PC-3 (cell line): ENCODE results near the gene ZNF488.

ENCODE experiments used
- EZH2 ChIP-seq: fragments of 300-600 bp; sonication (generic); IDR thresholded peaks from one replicate; pipeline ENCODE4 v1.6.1; 2017; ENCODE audit warnings: antibody characterized with exemption, mild to moderate bottlenecking, low read length; ENCODE audit not compliant: unreplicated experiment
- TF ChIP-seq, protein P1 (sequence below): fragments of 300-600 bp; sonication (generic); conservative IDR thresholded peaks from 2 replicates; pipeline ENCODE4 v1.5.1; 2017; ENCODE audit warnings: antibody characterized with exemption, low read depth, mild to moderate bottlenecking, low read length

DNA sequence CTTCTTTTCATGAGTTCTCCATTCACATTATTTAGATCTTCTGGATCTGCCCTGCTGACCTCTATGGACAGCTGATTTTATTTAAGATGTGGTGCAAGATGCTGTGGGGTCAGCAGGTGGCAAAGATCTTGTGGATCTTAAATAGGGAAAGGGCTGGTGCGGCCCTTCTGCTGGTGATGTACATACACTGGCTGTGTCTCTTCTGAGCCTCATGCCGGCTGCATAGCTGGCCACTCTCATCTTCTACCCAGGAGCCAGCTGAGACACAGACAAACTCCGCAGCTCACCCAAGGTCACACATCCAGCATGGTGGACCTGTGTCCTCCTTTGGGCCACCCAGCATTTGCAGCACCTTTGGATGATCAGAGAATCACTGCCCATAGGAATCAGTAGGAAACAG lies 26.2 kb downstream of the ZNF488 start:
- TF ChIP-seq, protein P1, sequence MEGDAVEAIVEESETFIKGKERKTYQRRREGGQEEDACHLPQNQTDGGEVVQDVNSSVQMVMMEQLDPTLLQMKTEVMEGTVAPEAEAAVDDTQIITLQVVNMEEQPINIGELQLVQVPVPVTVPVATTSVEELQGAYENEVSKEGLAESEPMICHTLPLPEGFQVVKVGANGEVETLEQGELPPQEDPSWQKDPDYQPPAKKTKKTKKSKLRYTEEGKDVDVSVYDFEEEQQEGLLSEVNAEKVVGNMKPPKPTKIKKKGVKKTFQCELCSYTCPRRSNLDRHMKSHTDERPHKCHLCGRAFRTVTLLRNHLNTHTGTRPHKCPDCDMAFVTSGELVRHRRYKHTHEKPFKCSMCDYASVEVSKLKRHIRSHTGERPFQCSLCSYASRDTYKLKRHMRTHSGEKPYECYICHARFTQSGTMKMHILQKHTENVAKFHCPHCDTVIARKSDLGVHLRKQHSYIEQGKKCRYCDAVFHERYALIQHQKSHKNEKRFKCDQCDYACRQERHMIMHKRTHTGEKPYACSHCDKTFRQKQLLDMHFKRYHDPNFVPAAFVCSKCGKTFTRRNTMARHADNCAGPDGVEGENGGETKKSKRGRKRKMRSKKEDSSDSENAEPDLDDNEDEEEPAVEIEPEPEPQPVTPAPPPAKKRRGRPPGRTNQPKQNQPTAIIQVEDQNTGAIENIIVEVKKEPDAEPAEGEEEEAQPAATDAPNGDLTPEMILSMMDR, result no peak
- TF ChIP-seq EZH2, result no peak
